GM23248 (cell line): Measurements from ENCODE around the gene SACM1L.

Experiments used
- EZH2 ChIP-seq: fragments of 200-600 bp; sonication (generic); IDR thresholded peaks from 2 replicates; pipeline ENCODE4 v1.6.1; 2018; ENCODE audit warnings: antibody characterized with exemption, mild to moderate bottlenecking; ENCODE audit not compliant: insufficient read depth, poor library complexity, severe bottlenecking
- EZH2phosphoT487 ChIP-seq: fragments of 200-600 bp; sonication (generic); IDR thresholded peaks from 2 replicates; pipeline ENCODE4 v1.6.1; 2018; ENCODE audit warnings: antibody characterized with exemption, moderate library complexity, mild to moderate bottlenecking, low read depth; ENCODE audit not compliant: insufficient read depth

DNA sequence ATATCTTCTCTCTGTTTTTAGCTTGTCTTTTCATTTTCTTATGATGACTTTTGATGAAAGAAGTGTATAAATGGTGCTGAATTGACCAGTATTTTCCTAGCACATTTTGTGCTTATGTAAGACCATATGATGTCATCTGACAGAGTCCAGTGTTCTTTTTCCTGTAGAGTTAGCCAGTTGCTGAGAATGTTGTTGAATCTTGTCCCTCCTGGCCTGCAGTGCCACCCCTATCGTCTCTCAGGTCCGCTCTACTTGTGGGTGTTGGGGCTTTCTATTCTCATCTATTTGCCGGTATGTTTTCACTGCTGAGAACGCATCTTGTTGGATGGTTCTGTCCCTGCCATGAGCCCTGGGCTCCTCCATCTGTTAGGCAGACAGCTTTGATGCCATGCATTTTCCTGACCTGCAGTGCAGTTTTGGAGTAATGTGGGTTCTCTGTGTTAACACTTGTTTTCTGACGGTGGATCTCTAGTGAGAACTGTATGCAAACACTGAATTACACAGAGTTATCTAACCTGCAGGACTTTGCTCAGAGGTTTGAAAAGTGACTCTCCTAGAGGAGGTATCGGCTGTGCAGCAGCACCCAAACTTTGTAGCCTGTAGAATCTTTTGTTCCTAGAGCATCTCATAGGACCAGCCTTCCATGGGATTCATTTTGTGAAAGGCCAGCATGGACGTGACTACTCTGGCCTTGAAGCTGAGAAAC lies 62.5 kb downstream of the SACM1L start:
- TF ChIP-seq EZH2 = no peak
- no peak for TF ChIP-seq EZH2phosphoT487
